K562 (cell line): ENCODE data around the gene GPR42. TPM values are rescaled to one million over a fixed set of nuclear protein-coding genes. Genes with fewer than 3 reads are reported as not detected.

Experiments
- ATAC-seq: fragments of 200-7000 bp; cut with Tn5 transposase; 3 replicates; pipeline ENCODE4 v1.9.1; 2020; ENCODE audit warnings: moderate library complexity
- BruUV-seq: library from RNA; stranded (reverse); fragments of 400-500 nt; replicated peaks from 2 replicates; lab custom pipeline; 2021; lab: Mats Ljungman, UMichigan
- CTCF ChIA-PET: fragments of 300-600 bp; formaldehyde crosslinking; extraction: SDS; loops from one replicate; lab custom pipeline; 2021; ENCODE audit warnings: low intra/inter-chr PET ratio; lab: Yijun Ruan, JAX
- POLR2A ChIA-PET: fragments of 300-600, 350-650 bp; sonication (Branson Sonifier 250); formaldehyde crosslinking; extraction: SDS; loops from one replicate; lab custom pipeline; 2021; ENCODE audit warnings: antibody characterized with exemption, inconsistent platforms; lab: Yijun Ruan, JAX
- DNase-seq, 4 experiments: peaks; one replicate each; pipeline versions ENCODE4 v3.0.0 to v3.0.0-alpha.2; 2011 to 2018; ENCODE audit warnings: low spot score in 3 of 4, mixed read lengths in 3 of 4; ENCODE audit errors: extremely low read depth in 1 of 4
- FAIRE-seq: peaks from 2 replicates; lab custom pipeline; 2011; peaks lifted over from hg19 to GRCh38; lab: Jason Lieb, UNC
- H2AFZ ChIP-seq: 2 replicates; pipeline ENCODE4 v1.6.0; 2011; ENCODE audit warnings: low read depth, low read length, control low read depth, inconsistent platforms
- H3K27ac ChIP-seq: fragments of 200-600 bp; 3 replicates; pipeline ENCODE4 v1.8.0; 2011; ENCODE audit warnings: low read depth, mild to moderate bottlenecking, control low read depth, inconsistent platforms, low read length, moderate library complexity, mixed read lengths; ENCODE audit errors: extremely low read depth
- H3K27me3 ChIP-seq, 2 experiments: fragments of 300-600 bp in 1 of 2; 2 replicates in 1 of 2; 3 replicates in 1 of 2; pipeline versions ENCODE4 v1.6.0 to v1.8.0; 2011; ENCODE audit warnings: inconsistent platforms in 2 of 2, low read length in 2 of 2, mild to moderate bottlenecking in 1 of 2, mixed read lengths in 1 of 2, moderate library complexity in 1 of 2; ENCODE audit not compliant: control insufficient read depth in 2 of 2, insufficient read depth in 2 of 2
- H3K36me3 ChIP-seq: fragments of 300-600 bp; 3 replicates; pipeline ENCODE4 v1.8.0; 2011; ENCODE audit warnings: mild to moderate bottlenecking, low read length, inconsistent platforms; ENCODE audit not compliant: control insufficient read depth, insufficient read depth
- H3K4me1 ChIP-seq, 2 experiments: fragments of 200-600 bp in 1 of 2; replicated peaks in 1 of 2; 2 replicates in 1 of 2; 3 replicates in 1 of 2; pipeline versions ENCODE4 v1.5.1 to v1.8.0; 2011; ENCODE audit warnings: inconsistent platforms in 2 of 2, low read length in 2 of 2, mild to moderate bottlenecking in 1 of 2, mixed read lengths in 1 of 2, moderate library complexity in 1 of 2; ENCODE audit not compliant: control insufficient read depth in 2 of 2, insufficient read depth in 2 of 2
- H3K4me2 ChIP-seq: 2 replicates; pipeline ENCODE4 v1.6.1; 2011; ENCODE audit warnings: low read length, control low read depth, inconsistent platforms, mixed read lengths; ENCODE audit not compliant: insufficient read depth
- H3K4me3 ChIP-seq: fragments of 200-600 bp; sonication (generic), shearing (Covaris generic); 2 replicates; pipeline ENCODE4 v1.5.1; 2016; ENCODE audit warnings: control low read depth, inconsistent platforms
- H3K79me2 ChIP-seq: fragments of 200-600 bp; 3 replicates; pipeline ENCODE4 v1.8.0; 2011; ENCODE audit warnings: low read length, inconsistent platforms; ENCODE audit not compliant: control insufficient read depth, insufficient read depth
- H3K9ac ChIP-seq, 2 experiments: 2 replicates each; pipeline versions ENCODE4 v1.6.0 to v1.6.1; 2011; ENCODE audit warnings: low read depth in 2 of 2, low read length in 2 of 2, control low read depth in 1 of 2, inconsistent platforms in 1 of 2, mild to moderate bottlenecking in 1 of 2, mixed read lengths in 1 of 2; ENCODE audit not compliant: insufficient read depth in 1 of 2
- H3K9me1 ChIP-seq: one replicate; pipeline ENCODE4 v1.6.0; 2011; ENCODE audit warnings: inconsistent platforms, mild to moderate bottlenecking, low read length, moderate library complexity; ENCODE audit not compliant: control insufficient read depth, insufficient read depth
- H3K9me3 ChIP-seq: replicated peaks from 2 replicates; pipeline ENCODE4 v1.5.1; 2011; ENCODE audit warnings: low read depth, low read length, inconsistent platforms; ENCODE audit not compliant: control insufficient read depth, insufficient read depth
- H4K20me1 ChIP-seq: replicated peaks from 2 replicates; pipeline ENCODE4 v1.6.1; 2011; ENCODE audit warnings: low read length, inconsistent platforms, mixed read lengths; ENCODE audit not compliant: control insufficient read depth, insufficient read depth
- BACH1 ChIP-seq: fragments of 200-800 bp; sonication (Bioruptor generic); IDR thresholded peaks from 2 replicates; pipeline ENCODE4 v1.6.1; 2016; ENCODE audit warnings: missing genetic modification characterization, missing compliant biosample characterization
- CAMTA2 ChIP-seq: fragments of 250-450 bp; sonication (Bioruptor Pico); conservative IDR thresholded peaks from 2 replicates; pipeline ENCODE4 v1.5.1; 2022
- CHD2 ChIP-seq: IDR thresholded peaks from 2 replicates; pipeline ENCODE4 v1.6.1; 2011; ENCODE audit warnings: low read depth, low read length
- GABPB1 ChIP-seq: sonication (generic); formaldehyde crosslinking; IDR thresholded peaks from 2 replicates; pipeline ENCODE4 v1.8.0; 2022; ENCODE audit warnings: mild to moderate bottlenecking, missing genetic modification reagents
- NFE2L1 ChIP-seq: fragments of 450-650 bp; IDR thresholded peaks from 2 replicates; pipeline ENCODE4 v1.6.1; 2016; ENCODE audit warnings: missing genetic modification characterization, low read depth, mild to moderate bottlenecking, missing compliant biosample characterization, moderate library complexity, borderline replicate concordance
- NRF1 ChIP-seq, 2 experiments: fragments of 450-650 bp; IDR thresholded peaks in 1 of 2; conservative IDR thresholded peaks in 1 of 2; 2 replicates each; pipeline ENCODE4 v1.6.1; 2014; ENCODE audit warnings: mild to moderate bottlenecking in 2 of 2
- RBM17 ChIP-seq: fragments of 200-400 bp; formaldehyde crosslinking; IDR thresholded peaks from 2 replicates; pipeline ENCODE4 v1.6.1; 2017; ENCODE audit warnings: low read depth, mild to moderate bottlenecking, low read length, borderline replicate concordance
- TCF7 ChIP-seq: sonication (generic); IDR thresholded peaks from 2 replicates; pipeline ENCODE4 v1.6.1; 2016; ENCODE audit warnings: antibody characterized with exemption, borderline replicate concordance
- TFAP4 ChIP-seq: sonication (generic); formaldehyde crosslinking; IDR thresholded peaks from 2 replicates; pipeline ENCODE4 v1.8.0; 2022; ENCODE audit warnings: missing genetic modification reagents, mild to moderate bottlenecking, moderate library complexity, borderline replicate concordance
- ZNF445 ChIP-seq: fragments of 250-450 bp; sonication (Bioruptor Pico); IDR thresholded peaks from 2 replicates; pipeline ENCODE4 v1.4.0; 2020; ENCODE audit warnings: low read depth, mild to moderate bottlenecking, moderate library complexity
- ZNF57 ChIP-seq: fragments of 450-650 bp; formaldehyde crosslinking; IDR thresholded peaks from 2 replicates; pipeline ENCODE4 v1.4.0; 2020; ENCODE audit warnings: mild to moderate bottlenecking, moderate library complexity
- ZNF76 ChIP-seq: fragments of 250-450 bp; sonication (Bioruptor Pico); IDR thresholded peaks from 2 replicates; pipeline ENCODE4 v1.4.0; 2020; ENCODE audit warnings: mild to moderate bottlenecking, moderate library complexity, borderline replicate concordance
- WGBS: fragments of 100-300 bp; shearing (Covaris generic); methylation state at CpG from one replicate; pipeline ENCODE4 v1.1.6; 2016; ENCODE audit warnings: low coverage, mixed read lengths; ENCODE audit not compliant: insufficient coverage; ENCODE audit errors: missing lambda C conversion rate; 5-methylcytosine and 5-hydroxymethylcytosine counted together
- in situ Hi-C: fragments of 300-500 bp; cut with MboI; formaldehyde crosslinking; loops from 4 replicates; pipeline ENCODE4 v1.15.0; 2018; ENCODE audit warnings: inconsistent platforms, mixed read lengths
- intact Hi-C: fragments of 100-400 bp; cut with micrococcal nuclease; formaldehyde crosslinking; loops from 2 replicates; pipeline ENCODE4 v1.14.2; 2022
- polyA plus RNA-seq, 8 experiments: library from polyadenylated mRNA; depleted of rRNA in 4 of 8; stranded (reverse) in 5 of 8; unstranded in 3 of 8; fragments of >200 nt; fragmentation: Nextera tagmentation in 2 of 8; fragmentation: Illumina TruSeq in 1 of 8; extraction: Ambion mirVana in 2 of 8; extraction: Trizol in 1 of 8; gene quantifications; 2 replicates each; pipeline versions ENCODE4 v1.2.1 to v1.2.3, GENCODE V29; 2011 to 2014; ENCODE audit warnings: inconsistent platforms in 1 of 8, missing spikeins in 1 of 8
- total RNA-seq, 7 experiments: library from RNA; depleted of rRNA in 6 of 7; stranded (reverse); fragments of >200 nt in 6 of 7; fragmentation: Illumina TruSeq in 2 of 7; extraction: Trizol in 2 of 7; gene quantifications; 2 replicates each; pipeline versions ENCODE4 v1.2.1 to v1.2.3, GENCODE V29; 2011 to 2021; ENCODE audit warnings: low replicate concordance in 1 of 7

Gene GPR42
- total and polyA plus RNA-seq, 9 of the 15 experiments (the other 6 are each of a cell fraction or from before 2014, with no cell fraction given): not detected

GRCh38 chr19:35344511-35345031 is 26.3 kb upstream of the GPR42 start:
- Histone ChIP-seq H4K20me1 (no peaks in the 10 kb centered on the region), H3K9me1 (no peaks in the 10 kb centered on the region), H3K9me3 (no peaks in the 10 kb centered on the region), H3K79me2 (no peaks in the 10 kb centered on the region), H3K9ac (no peak overlapping the region; a peak in 1 of 4 replicates), H3K36me3 (no peaks in the 10 kb centered on the region)
- ATAC-seq: no peak
- intact Hi-C loops (no loop called here), in situ Hi-C loops (no loop called here)
- BruUV-seq: no TSS peak
- CTCF ChIA-PET: no interaction called here
- POLR2A ChIA-PET: interaction anchor here (0.5 to 0.7 kb wide), 4 partner anchors 27 to 401 kb away, joined by 3 read pairs; partner anchors contain the start of genes PSENEN and U2AF1L4
- TF ChIP-seq TFAP4 (CRISPR knock-in tag) (no peak), NRF1 (conservative IDR thresholded peaks at IDR 0.05 in 1 of 2, IDR thresholded peaks at IDR 0.05 in 1 of 2) (no peak), RBM17 (no peak), CAMTA2 (CRISPR knock-in tag) (no peak), TCF7 (no peak), ZNF76 (CRISPR knock-in tag) (no peak), ZNF445 (CRISPR knock-in tag) (no peak), CHD2 (no peak), BACH1 (tag) (no peak), ZNF57 (CRISPR knock-in tag) (no peak), GABPB1 (CRISPR knock-in tag) (no peak), NFE2L1 (no peak)
- TF ChIP-seq, all 486 proteins: peak for 0
- Histone ChIP-seq H3K4me2 (no peak overlapping the region), H3K4me1 (peaks cover 7 to 24% of the 10 kb centered on the region in 2 experiments; a peak in 3 of 5 replicates), H3K4me3 (no peak overlapping the region), H3K27ac (no peak overlapping the region), H3K27me3 (0 out of 5 replicates have a peak, but pooled peaks cover 0 to 3% of the 10 kb centered on the region in 2 experiments), H2AFZ (no peak overlapping the region)
- WGBS: 22% methylated on average over 17 of the region's 17 CpGs
- DNase-seq (peak in 1 of 4 experiments; percentile 7), FAIRE-seq (no peak)
